ENCODE measurements around the gene SLC25A5.
A peak's percentile ranks its signal among the peaks of the same experiment; 100 is the strongest.
"Not testable (repeated sequence)": the region's sequence is repeated elsewhere in the genome, so short reads cannot be mapped to it uniquely, and the experiment has no call there.

SLC25A5 gene

DNA sequence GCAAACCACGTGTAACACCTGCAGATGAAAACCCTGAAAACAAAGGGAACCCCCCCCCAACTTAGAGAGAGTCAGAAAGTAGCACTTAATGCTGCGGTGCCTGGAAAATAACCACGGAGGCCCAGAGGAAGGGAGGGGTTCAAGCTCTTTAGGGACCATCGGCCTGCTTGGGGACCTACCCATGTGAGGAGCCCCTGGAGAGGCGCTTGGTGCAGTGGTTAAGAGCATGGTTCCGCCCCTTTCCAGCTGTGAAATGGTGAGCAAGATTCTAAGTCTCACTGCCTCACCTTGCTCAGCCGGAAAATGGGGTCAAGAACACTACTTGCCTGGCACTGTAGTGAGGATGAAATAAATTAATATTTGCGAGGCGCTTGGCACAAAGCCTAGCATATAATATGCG, 13.8 kb downstream of the SLC25A5 start:
- TF ChIP-seq, protein P1, sequence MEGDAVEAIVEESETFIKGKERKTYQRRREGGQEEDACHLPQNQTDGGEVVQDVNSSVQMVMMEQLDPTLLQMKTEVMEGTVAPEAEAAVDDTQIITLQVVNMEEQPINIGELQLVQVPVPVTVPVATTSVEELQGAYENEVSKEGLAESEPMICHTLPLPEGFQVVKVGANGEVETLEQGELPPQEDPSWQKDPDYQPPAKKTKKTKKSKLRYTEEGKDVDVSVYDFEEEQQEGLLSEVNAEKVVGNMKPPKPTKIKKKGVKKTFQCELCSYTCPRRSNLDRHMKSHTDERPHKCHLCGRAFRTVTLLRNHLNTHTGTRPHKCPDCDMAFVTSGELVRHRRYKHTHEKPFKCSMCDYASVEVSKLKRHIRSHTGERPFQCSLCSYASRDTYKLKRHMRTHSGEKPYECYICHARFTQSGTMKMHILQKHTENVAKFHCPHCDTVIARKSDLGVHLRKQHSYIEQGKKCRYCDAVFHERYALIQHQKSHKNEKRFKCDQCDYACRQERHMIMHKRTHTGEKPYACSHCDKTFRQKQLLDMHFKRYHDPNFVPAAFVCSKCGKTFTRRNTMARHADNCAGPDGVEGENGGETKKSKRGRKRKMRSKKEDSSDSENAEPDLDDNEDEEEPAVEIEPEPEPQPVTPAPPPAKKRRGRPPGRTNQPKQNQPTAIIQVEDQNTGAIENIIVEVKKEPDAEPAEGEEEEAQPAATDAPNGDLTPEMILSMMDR (IDR thresholded peaks at IDR 0.05; ENCODE audit: low read depth, low read length, missing control alignments), result no peak
- DNase-seq (ENCODE audit: low read depth), result no peak
- no peak overlapping the region; the same call in 1 of the 2 replicates for H3K4me3 ChIP-seq (ENCODE audit: low read depth, low read length)

DNA sequence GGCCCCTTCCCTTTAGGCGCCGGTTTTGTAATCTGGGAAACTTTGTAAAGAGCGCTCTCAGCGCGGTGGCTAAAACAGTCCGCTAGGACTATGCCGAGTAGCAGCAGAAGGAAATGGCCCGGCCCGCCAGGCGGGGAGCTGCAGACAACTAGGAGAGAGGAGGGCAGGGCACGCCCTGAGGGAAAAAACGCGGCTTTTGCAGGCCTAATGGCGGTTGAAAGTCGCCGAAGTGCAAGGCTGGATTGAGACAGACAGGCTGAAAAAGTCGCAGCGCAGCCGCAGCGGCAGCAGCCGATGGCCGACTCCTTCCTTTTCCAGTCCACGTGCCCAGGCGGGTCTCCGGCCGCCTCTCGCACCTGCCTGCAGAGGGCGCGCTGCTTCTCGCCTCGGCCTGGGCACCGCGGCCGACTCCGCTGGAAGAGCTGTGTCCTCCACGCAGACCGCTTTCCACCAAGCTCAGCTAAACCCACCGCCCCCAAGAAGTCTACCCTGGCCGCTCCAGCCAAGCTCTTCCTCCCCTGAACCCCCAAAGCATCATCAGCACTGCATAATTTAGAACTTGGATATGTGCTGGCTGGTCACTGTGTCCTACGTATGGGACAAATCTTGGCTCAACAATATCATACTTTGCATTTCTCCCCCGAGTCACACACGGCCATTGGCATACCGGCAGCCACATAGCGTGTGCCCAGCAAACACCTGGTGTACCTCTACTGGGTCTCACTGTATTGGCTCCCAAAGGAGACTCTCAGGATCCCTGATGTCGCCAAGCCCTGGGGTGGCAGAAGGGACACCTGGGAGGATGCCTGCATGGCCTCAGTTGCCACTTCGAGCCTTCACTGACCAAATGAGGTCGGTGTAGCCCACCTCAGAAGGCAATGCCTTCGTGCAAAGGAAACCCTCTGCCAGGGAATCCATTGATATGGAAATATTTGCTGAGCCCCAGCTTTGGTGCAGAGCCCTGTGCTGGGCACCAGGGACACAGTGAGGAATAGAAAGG, 14.5 kb downstream of the SLC25A5 start:
- peak overlapping the region; percentile 47 for H3K4me3 ChIP-seq (ENCODE audit: low read depth, low read length)
- TF ChIP-seq, protein P1 (IDR thresholded peaks at IDR 0.05; ENCODE audit: low read depth, low read length, missing control alignments), result peak; percentile 79
- no peak for DNase-seq (ENCODE audit: low read depth)

DNA sequence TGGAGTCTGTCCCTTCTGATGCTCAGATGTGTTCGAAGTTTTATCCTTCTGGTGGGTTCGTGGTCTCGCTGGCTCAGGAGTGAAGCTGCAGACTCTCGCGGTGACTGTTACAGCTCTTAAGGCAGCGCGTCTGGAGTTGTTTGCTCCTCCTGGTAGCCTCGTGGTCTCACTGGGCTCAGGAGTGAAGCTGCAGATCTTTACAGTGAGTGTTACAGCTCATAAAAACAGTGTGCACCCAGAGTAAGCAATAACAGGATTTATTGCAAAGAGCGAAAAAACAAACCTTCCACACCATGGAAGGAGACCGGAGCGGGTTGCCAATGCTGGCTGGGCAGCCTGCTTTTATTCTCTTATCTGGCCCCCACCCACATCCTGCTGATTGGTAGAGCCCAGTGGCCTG, 18.5 kb downstream of the SLC25A5 start:
- no peak overlapping the region for H3K4me3 ChIP-seq (ENCODE audit: low read depth, low read length)
- no peak for DNase-seq (ENCODE audit: low read depth)
- TF ChIP-seq, protein P1 (IDR thresholded peaks at IDR 0.05; ENCODE audit: low read depth, low read length, missing control alignments), result no peak

DNA sequence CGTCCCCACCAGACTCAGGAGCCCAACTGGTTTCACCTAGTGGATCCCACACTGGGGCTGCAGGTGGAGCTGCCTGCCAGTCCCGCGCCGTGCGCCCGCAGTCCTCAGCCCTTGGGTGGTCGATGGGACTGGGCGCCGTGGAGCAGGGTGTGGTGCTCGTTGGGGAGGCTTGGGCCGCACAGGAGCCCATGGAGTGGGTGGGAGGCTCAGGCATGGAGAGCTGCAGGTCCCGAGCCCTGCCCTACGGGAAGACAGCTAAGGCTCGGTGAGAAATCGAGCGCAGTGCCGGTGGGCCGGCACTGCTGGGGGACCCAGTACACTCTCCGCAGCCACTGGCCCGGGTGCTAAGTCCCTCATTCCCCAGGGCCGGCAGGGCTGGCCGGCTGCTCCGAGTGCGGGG, 19.5 kb downstream of the SLC25A5 start:
- not testable (repeated sequence) for DNase-seq (ENCODE audit: low read depth); H3K4me3 ChIP-seq (ENCODE audit: low read depth, low read length)

DNA sequence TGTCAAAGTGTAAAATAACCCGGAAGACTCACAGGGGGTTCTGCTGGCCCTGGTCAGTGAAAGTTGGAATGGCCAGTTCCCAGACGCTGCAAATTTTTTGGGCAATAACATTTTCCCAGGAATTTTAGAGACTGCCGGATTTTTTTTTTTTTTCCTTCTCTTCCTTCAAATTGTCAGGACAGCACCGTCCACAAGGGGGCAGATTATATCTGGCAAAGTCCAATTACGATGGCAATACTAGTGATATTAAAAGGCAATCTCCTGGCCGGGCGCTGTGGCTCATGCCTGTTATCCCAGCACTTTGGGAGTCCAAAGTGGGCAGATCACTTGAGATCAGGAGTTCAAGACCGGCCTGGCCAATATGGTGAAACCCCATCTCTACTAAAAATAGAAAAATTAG, 20.5 kb downstream of the SLC25A5 start:
- H3K4me3 ChIP-seq (ENCODE audit: low read depth, low read length), result no peak overlapping the region
- no peak for DNase-seq (ENCODE audit: low read depth)
- TF ChIP-seq, protein P1 (IDR thresholded peaks at IDR 0.05; ENCODE audit: low read depth, low read length, missing control alignments), result peak; percentile 42

DNA sequence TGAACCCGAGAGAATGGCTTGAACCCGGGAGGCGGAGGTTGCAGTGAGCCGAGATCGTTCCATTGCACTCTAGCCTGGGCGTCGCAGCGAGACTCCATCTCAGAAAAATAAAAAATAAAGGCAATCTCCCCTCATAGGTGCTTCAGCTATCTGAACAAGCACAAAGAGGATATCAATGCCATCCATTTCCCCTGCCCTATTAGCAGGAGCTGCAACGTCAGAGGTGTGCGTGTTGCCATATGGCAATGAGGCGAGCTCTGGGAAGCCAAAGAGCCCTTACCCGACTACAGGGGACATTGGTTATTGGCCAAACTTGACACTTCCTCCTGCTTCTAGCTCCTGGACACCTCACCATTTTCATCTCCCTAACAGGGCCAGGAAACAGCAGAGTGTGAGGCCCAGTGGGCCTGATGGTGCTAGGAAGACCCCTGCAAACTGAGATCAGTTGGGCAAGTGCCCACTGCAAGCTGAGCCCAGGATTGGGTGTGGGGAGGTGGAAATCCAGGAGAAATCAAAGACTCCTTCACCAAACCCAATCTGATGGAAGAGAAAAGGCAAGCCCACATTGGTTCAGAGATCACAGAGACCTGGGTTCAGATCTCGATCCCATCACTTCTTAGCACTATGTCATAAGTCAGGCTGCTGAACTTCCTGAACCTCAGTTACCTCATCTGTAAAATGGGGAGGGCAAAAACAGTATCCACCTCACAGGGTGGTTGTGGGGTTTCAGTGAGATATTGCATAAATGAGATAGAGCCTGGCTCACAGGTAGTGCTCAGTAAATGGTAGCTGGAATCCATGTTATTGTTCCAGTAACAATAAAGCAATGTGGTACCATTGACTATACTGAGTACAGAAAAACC, 21.2 kb downstream of the SLC25A5 start:
- DNase-seq (ENCODE audit: low read depth), result no peak
- no peak overlapping the region for H3K4me3 ChIP-seq (ENCODE audit: low read depth, low read length)
- TF ChIP-seq, protein P1 (IDR thresholded peaks at IDR 0.05; ENCODE audit: low read depth, low read length, missing control alignments), result no peak

DNA sequence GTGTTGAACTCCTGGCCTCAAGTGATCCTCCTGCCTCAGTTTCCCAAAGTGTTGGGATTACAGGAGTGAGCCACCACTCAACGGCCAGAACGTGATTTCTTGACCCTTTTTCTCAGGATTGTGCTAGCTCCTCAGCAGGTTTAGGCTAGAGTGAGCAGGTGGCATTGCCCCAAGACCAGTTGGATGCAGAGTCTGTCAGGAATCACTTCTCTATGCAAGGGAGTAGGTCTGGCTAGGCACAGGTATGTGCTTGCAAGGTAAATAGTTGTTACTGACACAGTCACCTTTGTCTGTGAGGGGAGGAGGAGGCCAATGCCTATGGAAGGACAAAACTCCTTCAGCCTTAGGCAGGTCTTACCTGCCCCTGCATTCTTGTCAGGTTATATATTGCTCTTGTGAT, 24.2 kb downstream of the SLC25A5 start:
- TF ChIP-seq, protein P1 (IDR thresholded peaks at IDR 0.05; ENCODE audit: low read depth, low read length, missing control alignments), result no peak
- no peak overlapping the region for H3K4me3 ChIP-seq (ENCODE audit: low read depth, low read length)
- no peak for DNase-seq (ENCODE audit: low read depth)

DNA sequence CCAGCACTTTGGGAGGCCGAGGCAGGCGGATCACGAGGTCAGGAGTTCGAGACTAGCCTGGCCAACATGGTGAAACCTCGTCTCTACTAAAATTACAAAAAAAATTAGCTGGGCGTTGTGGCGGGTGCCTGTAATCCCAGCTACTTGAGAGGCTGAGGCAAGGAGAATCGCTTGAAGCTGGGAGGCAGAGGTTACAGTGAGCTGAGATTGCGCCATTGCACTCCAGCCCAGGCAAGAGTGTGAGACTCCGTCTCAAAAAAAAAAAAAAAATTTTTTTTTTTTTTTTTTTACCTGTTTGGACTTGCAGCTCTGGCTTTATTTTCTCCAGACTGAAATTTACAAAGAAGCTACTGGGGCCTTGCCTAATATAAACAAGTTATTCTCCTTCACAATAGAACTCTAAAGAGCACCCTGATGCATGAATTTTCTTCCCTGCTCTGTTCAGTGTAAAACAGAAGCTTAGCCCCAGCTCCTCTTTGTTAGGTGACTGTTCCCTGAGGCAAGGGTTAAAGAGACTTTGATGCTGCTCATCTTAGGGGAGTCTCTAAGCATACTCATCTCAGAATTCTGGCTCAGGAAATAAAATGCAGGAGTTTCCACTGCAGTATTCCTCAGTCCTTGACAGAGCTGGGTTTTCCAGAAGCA, 25.7 kb downstream of the SLC25A5 start:
- not testable (repeated sequence) for H3K4me3 ChIP-seq (ENCODE audit: low read depth, low read length); DNase-seq (ENCODE audit: low read depth)

Data from GM12864 (cell line).